ENCODE measurements around the gene CALML6.
"Not testable (repeated sequence)": the region's sequence is repeated elsewhere in the genome, so short reads cannot be mapped to it uniquely, and the experiment has no call there.

Gene CALML6

DNA sequence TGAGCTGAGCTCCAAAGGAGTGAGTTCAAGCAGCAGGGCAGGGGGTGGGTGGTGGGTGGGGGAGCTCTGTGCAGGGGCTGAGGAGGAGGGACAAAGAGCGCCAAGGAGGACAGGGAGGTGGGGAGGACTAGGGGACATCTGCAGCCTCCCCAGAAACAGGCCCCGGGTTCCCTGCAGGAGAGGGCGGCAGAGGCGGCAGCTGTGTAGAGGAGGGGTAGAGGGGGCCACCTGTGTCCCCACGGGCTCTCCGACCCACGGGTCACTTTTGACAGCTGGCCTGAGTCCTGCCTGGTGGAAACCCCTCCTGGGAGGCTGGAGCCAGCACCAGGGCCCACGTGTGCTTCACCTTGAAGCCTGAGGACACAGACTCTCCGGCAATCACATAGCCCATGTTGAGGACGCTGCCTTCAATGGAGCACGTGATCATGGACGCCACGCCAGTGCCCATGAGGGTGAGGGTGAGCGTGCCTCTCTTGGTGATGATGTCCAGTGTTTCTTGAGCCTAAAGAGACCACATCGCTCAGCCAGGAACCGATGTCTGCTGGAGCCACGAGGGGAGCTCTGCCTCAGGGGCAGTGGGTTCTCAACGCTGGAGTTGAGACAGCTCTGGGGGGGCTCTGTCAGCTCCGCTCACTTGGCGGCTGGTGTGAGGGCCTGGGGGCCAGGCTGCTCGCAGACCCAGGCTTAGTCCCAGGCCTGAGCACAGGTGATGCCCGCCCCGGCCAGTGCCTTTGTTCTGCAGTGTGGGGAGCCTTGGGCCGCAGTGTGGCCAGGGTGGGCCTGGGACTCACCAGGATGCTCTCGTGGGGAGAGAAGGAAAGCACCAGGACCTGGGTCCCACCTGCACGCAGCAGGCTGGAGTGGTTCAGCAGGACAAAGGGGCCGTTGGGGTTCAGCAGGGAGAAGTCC lies 10.6 kb downstream of the CALML6 start:
- no peak for DNase-seq (ENCODE audit: low spot score)

- DNase-seq (ENCODE audit: low spot score): no peak
Observed at GRCh38 chr1:1926346-1926811, 11.3 kb downstream of the CALML6 start.

DNA sequence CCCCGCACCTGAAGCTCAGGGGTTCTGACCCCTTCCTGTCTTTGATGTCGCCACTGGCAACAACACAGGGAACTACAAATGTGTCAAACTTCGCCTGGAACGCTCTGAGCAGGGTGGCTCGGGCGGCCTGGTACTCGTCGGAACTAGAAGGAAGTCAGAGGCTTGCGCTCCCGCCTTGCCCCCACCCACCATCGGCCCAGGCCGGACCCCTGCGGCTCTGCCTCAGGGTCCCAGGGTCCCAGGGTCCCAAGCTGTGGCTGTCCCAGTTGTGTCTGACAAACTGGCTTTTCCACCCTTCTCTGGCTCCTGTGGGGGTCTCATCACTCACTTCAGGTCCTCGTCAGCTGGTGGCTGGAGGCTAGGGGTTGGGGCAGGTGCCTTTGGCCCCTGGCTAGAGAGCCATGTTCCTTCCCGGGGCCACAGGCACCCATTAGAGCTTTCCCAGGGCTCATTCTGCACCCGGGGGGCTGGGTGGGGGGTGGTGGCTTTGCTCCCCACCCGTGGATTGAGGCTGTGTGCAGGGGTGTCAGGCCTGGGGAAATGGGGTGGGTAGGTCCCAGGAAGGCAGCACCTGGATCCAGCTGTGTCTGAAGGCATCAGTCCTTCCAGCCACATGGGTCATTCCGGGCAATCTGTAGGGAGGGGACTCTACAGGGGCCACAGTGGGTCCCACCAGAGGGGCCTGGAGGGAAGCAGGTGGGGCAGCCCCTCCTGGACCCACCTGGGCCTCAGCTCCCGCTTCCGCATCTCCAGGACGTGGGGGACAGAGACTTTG lies 12.0 kb downstream of the CALML6 start:
- DNase-seq (ENCODE audit: low spot score): no peak

DNA sequence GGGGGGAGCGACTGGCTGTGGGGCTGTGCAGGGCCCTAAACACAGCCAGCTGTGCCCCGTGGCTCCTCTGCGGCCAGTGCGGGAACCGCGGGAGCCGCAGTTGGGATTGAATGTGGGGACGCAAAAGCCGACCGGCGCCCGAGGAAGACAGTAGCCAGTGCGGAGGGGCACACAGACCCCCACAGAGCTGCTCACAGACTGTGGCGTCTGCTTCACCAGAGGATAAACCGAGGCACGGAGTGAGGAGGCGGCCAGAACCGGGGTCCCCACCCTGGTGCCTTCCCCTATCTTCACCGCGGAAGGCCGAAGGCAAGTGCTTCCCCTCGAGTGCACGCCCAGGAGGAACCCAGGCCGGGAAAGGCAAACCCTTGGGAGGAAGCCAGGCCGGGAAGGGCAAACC lies 12.7 kb downstream of the CALML6 start:
- no peak for DNase-seq (ENCODE audit: low spot score)

- no peak for DNase-seq (ENCODE audit: low spot score)
Observed at GRCh38 chr1:1928231-1929101, 13.4 kb downstream of the CALML6 start.

- DNase-seq (ENCODE audit: low spot score): no peak
Observed at GRCh38 chr1:1929102-1929638, 14.1 kb downstream of the CALML6 start.

GRCh38 chr1:1929639-1930545 lies 14.8 kb downstream of the CALML6 start:
- DNase-seq (ENCODE audit: low spot score): no peak

DNA sequence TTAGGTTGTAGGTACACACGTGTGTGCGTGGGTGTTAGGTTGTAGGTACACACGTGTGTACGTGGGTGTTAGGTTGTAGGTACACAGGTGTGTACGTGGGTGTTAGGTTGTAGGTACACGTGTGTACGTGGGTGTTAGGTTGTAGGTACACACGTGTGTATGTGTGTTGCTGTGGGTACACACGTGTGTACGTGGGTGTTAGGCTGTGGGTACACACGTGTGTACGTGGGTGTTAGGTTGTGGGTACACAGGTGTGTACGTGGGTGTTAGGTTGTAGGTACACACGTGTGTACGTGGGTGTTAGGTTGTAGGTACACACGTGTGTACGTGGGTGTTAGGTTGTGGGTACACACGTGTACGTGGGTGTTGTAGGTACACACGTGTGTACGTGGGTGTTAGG lies 19.8 kb downstream of the CALML6 start:
- DNase-seq (ENCODE audit: low spot score): not testable (repeated sequence)

DNA sequence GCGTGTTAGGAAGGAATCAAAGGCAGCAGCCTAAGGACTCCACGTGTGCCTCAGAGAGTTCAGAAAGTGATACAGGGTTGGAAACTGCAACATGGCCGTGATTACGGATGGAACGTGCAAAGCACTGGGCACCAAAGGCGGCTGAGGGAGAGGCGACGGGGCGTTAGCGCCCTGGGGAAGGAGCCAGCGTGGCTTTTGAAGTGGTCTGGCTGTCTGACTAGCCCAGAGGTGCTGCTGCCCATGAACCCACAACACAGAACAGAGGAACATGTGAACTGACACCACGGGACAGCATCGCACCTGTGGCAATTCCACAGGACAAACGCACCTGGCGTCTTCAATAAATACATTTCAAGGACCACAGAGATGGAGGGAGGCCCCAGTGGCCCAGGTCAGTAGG lies 22.0 kb downstream of the CALML6 start:
- DNase-seq (ENCODE audit: low spot score): no peak

GRCh38 chr1:1937549-1938275 lies 22.7 kb downstream of the CALML6 start:
- no peak for DNase-seq (ENCODE audit: low spot score)

GRCh38 chr1:1938276-1938573 lies 23.2 kb downstream of the CALML6 start:
- no peak for DNase-seq (ENCODE audit: low spot score)

DNA sequence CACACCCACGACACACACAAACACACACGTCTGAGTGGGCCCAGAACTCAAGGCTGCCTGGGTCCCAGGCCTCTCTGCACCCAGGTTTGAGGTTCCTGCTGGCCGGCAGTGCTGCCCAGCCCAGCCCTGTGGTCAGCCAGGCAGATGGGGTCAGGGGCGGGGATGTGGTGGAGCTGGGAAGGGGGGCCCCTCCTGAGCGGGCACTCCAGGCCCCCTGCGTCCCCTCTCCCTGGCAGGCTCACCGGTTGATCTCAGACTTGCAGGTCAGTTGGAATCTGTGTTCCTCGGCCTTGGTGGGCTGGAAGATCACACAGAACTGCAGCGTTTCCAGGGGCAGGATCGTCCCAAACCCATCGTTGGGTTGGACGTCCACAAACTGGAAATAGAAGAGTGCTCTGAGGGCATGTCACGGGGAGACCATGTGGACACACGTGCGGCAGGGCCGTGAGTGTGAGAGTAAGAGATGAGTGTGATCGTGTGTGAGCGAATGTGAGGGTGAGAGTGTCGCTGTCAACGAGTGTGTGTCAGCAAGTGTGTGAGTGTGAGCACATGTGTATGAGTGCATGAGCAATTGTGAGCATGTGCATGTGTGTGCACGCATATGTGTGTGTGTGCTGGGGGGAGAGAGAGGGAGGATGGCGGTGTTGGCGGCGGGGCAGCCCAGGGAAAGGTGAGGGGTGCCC lies 23.7 kb downstream of the CALML6 start:
- DNase-seq (ENCODE audit: low spot score): no peak

GRCh38 chr1:1939296-1940122 lies 24.4 kb downstream of the CALML6 start:
- DNase-seq (ENCODE audit: low spot score): no peak

DNA sequence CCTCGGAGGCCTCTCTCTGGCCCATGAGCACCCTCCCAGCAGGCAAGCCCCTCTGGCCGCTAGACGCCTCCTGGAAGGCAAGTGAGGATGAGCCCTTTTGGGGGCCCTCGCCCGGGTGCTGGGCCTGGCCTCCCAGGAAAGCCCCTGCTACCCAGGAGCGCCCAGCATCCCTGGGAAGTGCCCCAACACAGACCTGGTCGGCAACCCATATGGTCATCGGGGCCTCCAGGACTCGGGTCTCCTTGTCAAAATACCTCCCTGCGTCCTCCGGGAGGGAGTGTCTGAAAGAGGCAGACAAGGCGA lies 25.0 kb downstream of the CALML6 start:
- DNase-seq (ENCODE audit: low spot score): no peak

GRCh38 chr1:1941211-1941841 lies 26.3 kb downstream of the CALML6 start:
- DNase-seq (ENCODE audit: low spot score): no peak

DNA sequence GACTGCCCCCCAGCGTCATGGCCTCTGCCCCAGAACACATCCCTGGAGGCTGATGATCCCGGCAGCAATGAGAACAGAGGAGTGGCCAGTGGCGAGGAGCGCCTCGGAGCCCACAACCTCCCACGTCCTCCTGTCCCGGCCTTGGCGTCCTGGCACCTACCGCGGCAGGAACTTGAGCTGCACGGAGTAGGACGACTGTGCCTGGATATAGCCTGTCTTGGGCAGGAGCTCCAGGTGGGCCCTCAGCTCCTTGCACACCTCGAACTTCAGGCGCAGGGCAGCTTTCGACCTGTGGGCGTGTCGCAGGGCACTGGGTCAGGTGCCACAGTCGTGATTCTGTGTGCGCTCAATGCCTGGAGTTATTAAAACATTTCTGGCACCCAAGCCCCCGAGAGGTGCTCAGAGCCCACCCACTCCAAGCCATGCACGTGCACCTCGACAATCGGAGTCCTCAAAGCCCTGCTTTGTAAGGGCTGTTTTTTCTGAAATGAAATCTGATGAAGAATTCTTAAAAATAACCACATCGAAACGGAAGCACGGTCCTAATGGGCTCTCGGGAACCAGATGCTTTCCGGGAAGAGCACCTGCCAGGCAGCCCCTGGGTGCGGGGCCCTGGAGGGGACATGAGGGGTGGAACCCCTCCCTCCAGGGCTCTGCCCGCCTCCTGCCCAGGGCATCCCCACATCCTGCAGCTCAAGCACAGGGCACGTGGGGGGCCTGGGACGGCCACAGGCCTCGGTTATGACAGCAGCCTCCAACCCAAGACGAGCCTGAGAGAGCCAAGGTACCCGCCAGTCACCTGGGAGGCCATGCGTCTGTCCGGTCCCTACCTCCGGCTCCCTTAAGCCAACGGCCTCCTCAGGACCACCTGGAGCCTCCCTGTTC lies 27.1 kb downstream of the CALML6 start:
- DNase-seq (ENCODE audit: low spot score): no peak
